Measurements from ENCODE around the gene RAP1GAP. TPM values are rescaled to one million over a fixed set of nuclear protein-coding genes. Genes with fewer than 3 reads are reported as not detected.
A peak's percentile ranks its signal among the peaks of the same experiment; 100 is the strongest.

The RAP1GAP gene
- polyA plus RNA-seq, 4 donors: 15.9 to 81.8 (median 19.4) TPM

DNA sequence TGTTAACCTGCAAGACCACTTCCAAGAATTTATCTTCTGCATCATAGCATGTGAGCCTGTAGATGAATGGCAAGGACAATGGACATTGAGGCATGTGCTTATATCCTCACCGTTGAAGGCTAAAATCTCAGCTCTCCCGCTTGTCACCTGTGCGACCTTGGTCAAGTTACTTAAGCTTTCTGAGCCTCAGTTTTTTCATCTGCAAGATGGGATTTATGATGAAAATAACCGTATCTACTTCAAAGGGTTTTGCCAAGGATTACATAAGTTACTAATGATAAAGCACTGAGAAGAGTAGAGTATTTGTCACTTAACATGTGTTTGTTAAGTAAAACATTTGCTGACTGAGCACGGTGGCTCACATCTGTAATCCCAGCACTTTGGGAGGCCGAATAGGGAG is 14.9 kb downstream of the RAP1GAP start:
- H3K27ac ChIP-seq (ENCODE audit: low read depth in 1 of 3, low read length in 2 of 3): no peak overlapping the region
- H3K4me3 ChIP-seq (ENCODE audit: low read depth in 1 of 3, low read length in 3 of 3): no peak overlapping the region
- H3K9me3 ChIP-seq (ENCODE audit: control insufficient read depth in 2 of 2, insufficient read depth in 1 of 2, low read depth in 1 of 2, low read length in 1 of 2): no peaks in the 10 kb centered on the region
- no peak for DNase-seq
- FAIRE-seq: no peak
- 81 to 87% (median 83%) methylated on average over 6 of the region's 6 CpGs for WGBS, 3 donors
- H3K27me3 ChIP-seq (ENCODE audit: control insufficient read depth in 3 of 3, insufficient read depth in 3 of 3, low read length in 3 of 3): peaks cover 0 to 4% (median 0%) of the 10 kb centered on the region in 3 donors
- peaks cover 3 to 26% (median 4%) of the 10 kb centered on the region in 3 donors for H3K4me1 ChIP-seq (ENCODE audit: control insufficient read depth in 3 of 3, insufficient read depth in 2 of 3, low read depth in 1 of 3, low read length in 2 of 3)
- peaks cover 0 to 2% (median 0%) of the 10 kb centered on the region in 3 donors for H3K36me3 ChIP-seq (ENCODE audit: control insufficient read depth in 3 of 3, insufficient read depth in 2 of 3, low read depth in 1 of 3, low read length in 3 of 3)

GRCh38 chr1:21653744-21654100 is 15.4 kb downstream of the RAP1GAP start:
- H3K27me3 ChIP-seq (ENCODE audit: control insufficient read depth in 3 of 3, insufficient read depth in 3 of 3, low read length in 3 of 3): peaks cover 0 to 4% (median 0%) of the 10 kb centered on the region in 3 donors
- DNase-seq: no peak
- peaks cover 0 to 2% (median 0%) of the 10 kb centered on the region in 3 donors for H3K36me3 ChIP-seq (ENCODE audit: control insufficient read depth in 3 of 3, insufficient read depth in 2 of 3, low read depth in 1 of 3, low read length in 3 of 3)
- 65 to 72% (median 70%) methylated on average over 6 of the region's 6 CpGs for WGBS, 3 donors
- peaks cover 3 to 26% (median 4%) of the 10 kb centered on the region in 3 donors for H3K4me1 ChIP-seq (ENCODE audit: control insufficient read depth in 3 of 3, insufficient read depth in 2 of 3, low read depth in 1 of 3, low read length in 2 of 3)
- H3K27ac ChIP-seq (ENCODE audit: low read depth in 1 of 3, low read length in 2 of 3): no peak overlapping the region
- H3K9me3 ChIP-seq (ENCODE audit: control insufficient read depth in 2 of 2, insufficient read depth in 1 of 2, low read depth in 1 of 2, low read length in 1 of 2): no peaks in the 10 kb centered on the region
- no peak overlapping the region for H3K4me3 ChIP-seq (ENCODE audit: low read depth in 1 of 3, low read length in 3 of 3)
- no peak for FAIRE-seq

GRCh38 chr1:21652937-21653743 is 16.0 kb downstream of the RAP1GAP start:
- Histone ChIP-seq H3K27me3 (ENCODE audit: control insufficient read depth in 3 of 3, insufficient read depth in 3 of 3, low read length in 3 of 3) (peaks cover 0 to 4% (median 0%) of the 10 kb centered on the region in 3 donors), H3K4me3 (ENCODE audit: low read depth in 1 of 3, low read length in 3 of 3) (no peak overlapping the region), H3K36me3 (ENCODE audit: control insufficient read depth in 3 of 3, insufficient read depth in 2 of 3, low read depth in 1 of 3, low read length in 3 of 3) (peaks cover 0 to 2% (median 0%) of the 10 kb centered on the region in 3 donors), H3K9me3 (ENCODE audit: control insufficient read depth in 2 of 2, insufficient read depth in 1 of 2, low read depth in 1 of 2, low read length in 1 of 2) (no peaks in the 10 kb centered on the region), H3K4me1 (ENCODE audit: control insufficient read depth in 3 of 3, insufficient read depth in 2 of 3, low read depth in 1 of 3, low read length in 2 of 3) (peaks cover 3 to 30% (median 4%) of the 10 kb centered on the region in 3 donors), H3K27ac (ENCODE audit: low read depth in 1 of 3, low read length in 2 of 3) (peak overlapping the region in 1 of 3 donors; percentile 36)
- WGBS, 3 donors: 34 to 53% (median 51%) methylated on average over 10 of the region's 10 CpGs
- FAIRE-seq: no peak
- peak; percentile 32 to 71 for DNase-seq

DNA sequence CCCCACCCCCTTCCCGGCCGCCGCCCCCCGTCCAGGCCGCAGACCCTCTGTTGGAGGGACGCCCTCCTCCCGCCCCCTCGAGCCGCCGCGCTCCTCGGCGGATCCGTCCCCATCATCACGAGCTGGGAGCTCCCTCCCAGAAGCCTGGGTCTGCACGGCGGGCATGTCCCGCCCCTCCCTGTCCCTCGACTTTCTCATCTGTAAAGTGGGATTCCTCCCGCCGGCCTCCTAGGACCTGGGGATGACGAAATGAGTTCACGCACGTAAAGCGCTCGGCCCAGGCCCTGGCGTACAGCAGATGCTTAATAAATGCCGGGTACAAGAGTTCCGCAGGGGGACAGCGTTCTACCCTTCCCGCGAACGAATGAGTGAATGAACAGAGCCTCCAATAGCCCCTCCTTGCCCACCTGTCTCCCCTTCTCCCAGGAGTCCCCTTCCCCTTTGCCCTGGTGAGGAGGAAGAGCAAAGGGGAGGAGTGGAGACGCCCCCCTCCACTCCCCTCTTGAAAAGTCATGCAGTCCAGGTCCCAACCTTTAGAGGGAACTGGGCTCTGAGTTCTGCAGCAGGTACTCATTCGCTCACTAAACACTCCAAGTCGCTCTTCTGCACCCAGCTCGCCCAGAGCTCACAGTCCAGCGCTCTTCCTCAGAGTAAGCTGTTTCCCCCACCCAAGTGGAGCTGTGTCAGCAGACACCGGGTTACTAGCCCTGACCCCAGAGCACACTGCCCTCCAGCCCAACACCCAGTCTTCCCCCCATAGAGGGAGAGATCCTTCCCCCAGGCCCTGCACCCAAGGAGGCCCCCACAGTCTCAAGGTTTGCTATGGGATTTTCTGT is 16.8 kb downstream of the RAP1GAP start:
- peak in 1 of 2 donors; percentile 39 for DNase-seq
- H3K4me3 ChIP-seq (ENCODE audit: low read depth in 1 of 3, low read length in 3 of 3): peak overlapping the region in 2 of 3 donors; percentile 26 to 50

DNA sequence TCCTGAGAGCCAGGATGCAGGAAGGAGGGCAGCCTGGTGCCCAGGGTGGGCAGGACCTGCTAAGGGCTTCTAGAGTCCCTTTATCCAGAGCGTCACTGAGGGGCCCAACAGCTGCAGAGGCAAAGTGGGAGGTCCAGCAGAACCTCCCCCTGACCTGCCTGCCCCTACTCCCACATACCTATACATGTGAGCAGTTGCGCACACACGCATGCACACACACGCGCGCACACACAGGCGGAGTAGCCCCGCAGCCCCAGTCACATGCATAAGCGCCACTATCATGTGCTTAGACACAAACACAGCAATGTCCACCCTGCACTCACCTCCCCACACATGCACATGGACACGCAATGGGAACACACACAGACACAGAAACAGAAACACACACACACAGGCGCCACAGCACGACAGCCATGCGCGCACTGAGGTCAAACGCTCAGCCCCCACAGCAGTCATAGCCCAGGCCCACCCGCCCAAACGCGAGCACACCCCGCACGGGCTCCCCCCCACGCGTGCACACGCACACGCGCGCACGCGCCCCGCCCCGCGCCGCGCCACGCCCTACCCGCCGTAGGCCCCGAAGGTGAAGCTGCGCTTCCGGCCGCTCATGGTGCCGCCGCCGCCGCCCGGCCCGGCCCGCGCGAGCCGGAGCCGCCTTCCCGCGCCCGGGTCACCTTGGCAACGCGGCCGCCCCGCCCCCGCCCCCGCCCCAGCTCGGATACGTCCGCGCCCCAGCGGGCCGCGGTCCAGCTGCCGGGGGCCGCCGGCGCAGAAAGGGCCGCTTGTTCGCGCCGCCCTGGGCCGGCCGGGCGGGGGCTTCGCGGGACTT is 17.7 kb downstream of the RAP1GAP start:
- peaks cover 0 to 4% (median 0%) of the 10 kb centered on the region in 3 donors for H3K27me3 ChIP-seq (ENCODE audit: control insufficient read depth in 3 of 3, insufficient read depth in 3 of 3, low read length in 3 of 3)
- H3K4me1 ChIP-seq (ENCODE audit: control insufficient read depth in 3 of 3, insufficient read depth in 2 of 3, low read depth in 1 of 3, low read length in 2 of 3): peaks cover 3 to 34% (median 4%) of the 10 kb centered on the region in 3 donors
- peak overlapping the region in 1 of 3 donors; percentile 6 for H3K27ac ChIP-seq (ENCODE audit: low read depth in 1 of 3, low read length in 2 of 3)
- peak overlapping the region in 2 of 3 donors; percentile 44 to 50 for H3K4me3 ChIP-seq (ENCODE audit: low read depth in 1 of 3, low read length in 3 of 3)
- 2 to 4% (median 3%) methylated on average over 26 to 80 of the region's 80 CpGs for whole genome bisulfite sequencing, 3 donors
- H3K36me3 ChIP-seq (ENCODE audit: control insufficient read depth in 3 of 3, insufficient read depth in 2 of 3, low read depth in 1 of 3, low read length in 3 of 3): no peaks in the 10 kb centered on the region
- H3K9me3 ChIP-seq (ENCODE audit: control insufficient read depth in 2 of 2, insufficient read depth in 1 of 2, low read depth in 1 of 2, low read length in 1 of 2): no peaks in the 10 kb centered on the region
- FAIRE-seq (no peak), DNase-seq (peak; percentile 40 to 88)

More for the DNA sequence above, 16.8 kb downstream of the RAP1GAP start:
- H3K27me3 ChIP-seq (ENCODE audit: control insufficient read depth in 3 of 3, insufficient read depth in 3 of 3, low read length in 3 of 3): peaks cover 0 to 4% (median 0%) of the 10 kb centered on the region in 3 donors
- peaks cover 0 to 2% (median 0%) of the 10 kb centered on the region in 3 donors for H3K36me3 ChIP-seq (ENCODE audit: control insufficient read depth in 3 of 3, insufficient read depth in 2 of 3, low read depth in 1 of 3, low read length in 3 of 3)
- H3K9me3 ChIP-seq (ENCODE audit: control insufficient read depth in 2 of 2, insufficient read depth in 1 of 2, low read depth in 1 of 2, low read length in 1 of 2): no peaks in the 10 kb centered on the region
- peaks cover 3 to 34% (median 4%) of the 10 kb centered on the region in 3 donors for H3K4me1 ChIP-seq (ENCODE audit: control insufficient read depth in 3 of 3, insufficient read depth in 2 of 3, low read depth in 1 of 3, low read length in 2 of 3)
- FAIRE-seq: no peak
- WGBS, 3 donors: 11 to 18% (median 16%) methylated on average over 24 to 39 of the region's 39 CpGs
- H3K27ac ChIP-seq (ENCODE audit: low read depth in 1 of 3, low read length in 2 of 3): peak overlapping the region in 1 of 3 donors; percentile 36

DNA sequence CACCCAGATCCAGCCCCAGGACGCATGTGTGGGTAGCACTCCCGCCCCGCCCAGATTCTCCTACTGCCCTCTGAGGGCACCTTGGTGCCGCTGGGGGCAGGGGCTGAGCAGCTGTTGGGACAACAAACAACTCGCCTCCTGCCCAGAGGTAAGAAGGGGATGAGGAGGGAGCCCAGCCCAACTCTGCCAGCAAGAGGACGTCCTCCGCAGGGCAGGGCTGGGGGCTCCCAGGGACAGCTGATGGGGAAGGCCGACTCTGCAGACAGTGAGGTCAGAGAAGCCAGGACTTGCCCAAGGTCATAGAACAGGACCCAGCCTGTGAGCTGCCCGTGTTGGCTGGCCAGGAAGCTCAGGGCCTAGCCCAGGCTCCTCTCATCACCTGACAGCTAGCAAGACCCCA is 18.8 kb downstream of the RAP1GAP start:
- no peak for FAIRE-seq
- Histone ChIP-seq H3K4me1 (ENCODE audit: control insufficient read depth in 3 of 3, insufficient read depth in 2 of 3, low read depth in 1 of 3, low read length in 2 of 3) (peaks cover 3 to 34% (median 4%) of the 10 kb centered on the region in 3 donors), H3K27ac (ENCODE audit: low read depth in 1 of 3, low read length in 2 of 3) (no peak overlapping the region), H3K27me3 (ENCODE audit: control insufficient read depth in 3 of 3, insufficient read depth in 3 of 3, low read length in 3 of 3) (peaks cover 0 to 4% (median 0%) of the 10 kb centered on the region in 3 donors), H3K9me3 (ENCODE audit: control insufficient read depth in 2 of 2, insufficient read depth in 1 of 2, low read depth in 1 of 2, low read length in 1 of 2) (no peaks in the 10 kb centered on the region), H3K36me3 (ENCODE audit: control insufficient read depth in 3 of 3, insufficient read depth in 2 of 3, low read depth in 1 of 3, low read length in 3 of 3) (no peaks in the 10 kb centered on the region), H3K4me3 (ENCODE audit: low read depth in 1 of 3, low read length in 3 of 3) (no peak overlapping the region)
- 43 to 66% (median 59%) methylated on average over 9 of the region's 9 CpGs for WGBS, 3 donors
- DNase-seq: no peak

GRCh38 chr1:21649315-21649714 is 19.8 kb downstream of the RAP1GAP start:
- FAIRE-seq: no peak
- no peak overlapping the region for H3K4me3 ChIP-seq (ENCODE audit: low read depth in 1 of 3, low read length in 3 of 3)
- peaks cover 3 to 34% (median 4%) of the 10 kb centered on the region in 3 donors for H3K4me1 ChIP-seq (ENCODE audit: control insufficient read depth in 3 of 3, insufficient read depth in 2 of 3, low read depth in 1 of 3, low read length in 2 of 3)
- no peaks in the 10 kb centered on the region for H3K36me3 ChIP-seq (ENCODE audit: control insufficient read depth in 3 of 3, insufficient read depth in 2 of 3, low read depth in 1 of 3, low read length in 3 of 3)
- no peaks in the 10 kb centered on the region for H3K9me3 ChIP-seq (ENCODE audit: control insufficient read depth in 2 of 2, insufficient read depth in 1 of 2, low read depth in 1 of 2, low read length in 1 of 2)
- peaks cover 0 to 4% (median 0%) of the 10 kb centered on the region in 3 donors for H3K27me3 ChIP-seq (ENCODE audit: control insufficient read depth in 3 of 3, insufficient read depth in 3 of 3, low read length in 3 of 3)
- no peak for DNase-seq
- H3K27ac ChIP-seq (ENCODE audit: low read depth in 1 of 3, low read length in 2 of 3): no peak overlapping the region
- 59 to 67% (median 63%) methylated on average over 2 of the region's 2 CpGs for WGBS, 3 donors

Measured in small intestine (tissue), 7 donors.